OCI-LY1 (cell line): ENCODE measurements around the gene RC3H1.

Experiments
- H2AFZ ChIP-seq: fragments of 200-600 bp; sonication (generic), shearing (Covaris generic); 2 replicates; pipeline ENCODE4 v1.6.0; 2014; ENCODE audit warnings: antibody characterized with exemption, mild to moderate bottlenecking, low read length
- H3F3A ChIP-seq: fragments of 200-600 bp; sonication (generic), shearing (Covaris generic); 2 replicates; pipeline ENCODE4 v1.6.0; 2014; ENCODE audit warnings: mild to moderate bottlenecking, antibody characterized with exemption, low read length, moderate library complexity; ENCODE audit not compliant: insufficient read depth
- H3K27ac ChIP-seq: fragments of 200-600 bp; sonication (generic); 2 replicates; pipeline ENCODE4 v1.5.1; 2014; ENCODE audit warnings: low read length, mixed run types, mild to moderate bottlenecking, low read depth; ENCODE audit not compliant: poor library complexity, severe bottlenecking
- H3K27me3 ChIP-seq: fragments of 200-600 bp; sonication (generic); 2 replicates; pipeline ENCODE4 v1.6.0; 2014; ENCODE audit warnings: antibody characterized with exemption, mild to moderate bottlenecking, low read length, moderate library complexity; ENCODE audit not compliant: insufficient read depth
- H3K36me3 ChIP-seq: fragments of 200-600 bp; sonication (generic); 2 replicates; pipeline ENCODE4 v1.6.1; 2014; ENCODE audit warnings: mild to moderate bottlenecking, antibody characterized with exemption, low read length, moderate library complexity, mixed read lengths; ENCODE audit not compliant: insufficient read depth
- H3K4me1 ChIP-seq: fragments of 200-600 bp; sonication (generic); 2 replicates; pipeline ENCODE4 v1.5.1; 2014; ENCODE audit warnings: mild to moderate bottlenecking, low read length, moderate library complexity; ENCODE audit not compliant: insufficient read depth, severe bottlenecking
- H3K4me2 ChIP-seq: fragments of 200-600 bp; sonication (generic), shearing (Covaris generic); 2 replicates; pipeline ENCODE4 v1.6.1; 2014; ENCODE audit warnings: low read length
- H3K4me3 ChIP-seq: fragments of 200-600 bp; sonication (generic); 2 replicates; pipeline ENCODE4 v1.5.1; 2014; ENCODE audit warnings: low read length, low read depth, mild to moderate bottlenecking, mixed read lengths; ENCODE audit not compliant: poor library complexity, severe bottlenecking
- H3K79me2 ChIP-seq: fragments of 200-600 bp; shearing (Covaris generic); 2 replicates; pipeline ENCODE4 v1.6.1; 2016; ENCODE audit warnings: mixed run types, low read length, mixed read lengths; ENCODE audit not compliant: insufficient read depth
- H3K9ac ChIP-seq: fragments of 200-600 bp; sonication (generic), shearing (Covaris generic); 2 replicates; pipeline ENCODE4 v1.6.1; 2014; ENCODE audit warnings: mild to moderate bottlenecking, low read length, mixed read lengths
- H3K9me2 ChIP-seq: fragments of 200-600 bp; sonication (generic), shearing (Covaris generic); 2 replicates; pipeline ENCODE4 v1.6.1; 2014; ENCODE audit warnings: low read depth, mild to moderate bottlenecking, low read length, mixed read lengths
- H3K9me3 ChIP-seq: fragments of 200-600 bp; shearing (Covaris generic); 2 replicates; pipeline ENCODE4 v1.6.1; 2014; ENCODE audit warnings: low read length, mixed read lengths
- H4K20me1 ChIP-seq: fragments of 200-600 bp; sonication (generic), shearing (Covaris generic); 2 replicates; pipeline ENCODE4 v1.6.0; 2016; ENCODE audit warnings: mild to moderate bottlenecking, low read length; ENCODE audit not compliant: insufficient read depth
- CTCF ChIP-seq: fragments of 200-600 bp; sonication (generic), shearing (Covaris generic); IDR thresholded peaks from 2 replicates; pipeline ENCODE4 v1.5.1; 2017; ENCODE audit warnings: mild to moderate bottlenecking, antibody characterized with exemption, low read length, moderate library complexity, mixed read lengths
- EZH2 ChIP-seq: fragments of 200-600 bp; sonication (generic), shearing (Covaris generic); IDR thresholded peaks from 2 replicates; pipeline ENCODE4 v1.8.0; 2017; ENCODE audit warnings: borderline replicate concordance, mixed run types, mild to moderate bottlenecking, antibody characterized with exemption, low read length, moderate library complexity, mixed read lengths

Gene RC3H1

GRCh38 chr1:173900992-173901391 lies 121.2 kb downstream of the RC3H1 start:
- H3F3A ChIP-seq = no peaks in the 10 kb centered on the region
- H3K27ac ChIP-seq = no peak overlapping the region
- TF ChIP-seq EZH2 = no peak
- no peaks in the 10 kb centered on the region for H3K4me1 ChIP-seq
- H3K9ac ChIP-seq = no peak overlapping the region
- H3K9me2 ChIP-seq = no peaks in the 10 kb centered on the region
- no peak overlapping the region for H3K4me2 ChIP-seq
- H3K79me2 ChIP-seq = no peaks in the 10 kb centered on the region
- no peak overlapping the region for H3K4me3 ChIP-seq
- H3K36me3 ChIP-seq = no peaks in the 10 kb centered on the region
- H3K9me3 ChIP-seq = no peaks in the 10 kb centered on the region
- H4K20me1 ChIP-seq = no peaks in the 10 kb centered on the region
- H3K27me3 ChIP-seq = no peaks in the 10 kb centered on the region
- H2AFZ ChIP-seq = no peak overlapping the region

- Histone ChIP-seq H3K4me3 (no peak overlapping the region), H3K36me3 (no peaks in the 10 kb centered on the region), H2AFZ (no peak overlapping the region), H3K27ac (no peak overlapping the region), H3K4me2 (no peak overlapping the region), H3K9me2 (no peaks in the 10 kb centered on the region), H3K4me1 (no peaks in the 10 kb centered on the region), H3K79me2 (no peaks in the 10 kb centered on the region), H4K20me1 (no peaks in the 10 kb centered on the region), H3F3A (no peaks in the 10 kb centered on the region), H3K9ac (no peak overlapping the region), H3K9me3 (no peaks in the 10 kb centered on the region), H3K27me3 (no peaks in the 10 kb centered on the region)
- TF ChIP-seq CTCF (no peak), EZH2 (no peak)
Observed at GRCh38 chr1:173900427-173900826, 121.7 kb downstream of the RC3H1 start.

GRCh38 chr1:173894189-173894588 lies 128.0 kb downstream of the RC3H1 start:
- H3K27ac ChIP-seq = no peak overlapping the region
- H3K4me1 ChIP-seq = no peaks in the 10 kb centered on the region
- no peaks in the 10 kb centered on the region for H3K9me2 ChIP-seq
- TF ChIP-seq EZH2 = no peak
- no peak for TF ChIP-seq CTCF
- no peak overlapping the region for H2AFZ ChIP-seq
- no peaks in the 10 kb centered on the region for H3K79me2 ChIP-seq
- no peaks in the 10 kb centered on the region for H3F3A ChIP-seq
- H3K9me3 ChIP-seq = no peaks in the 10 kb centered on the region
- H4K20me1 ChIP-seq = no peaks in the 10 kb centered on the region
- 0 out of 2 replicates have a peak, but pooled peaks cover 4% of the 10 kb centered on the region for H3K36me3 ChIP-seq
- H3K9ac ChIP-seq = no peak overlapping the region
- H3K4me2 ChIP-seq = no peak overlapping the region
- no peaks in the 10 kb centered on the region for H3K27me3 ChIP-seq
- no peak overlapping the region for H3K4me3 ChIP-seq

GRCh38 chr1:173893611-173894010 lies 128.5 kb downstream of the RC3H1 start:
- Histone ChIP-seq H2AFZ (no peak overlapping the region), H3K9me2 (no peaks in the 10 kb centered on the region), H3K4me1 (no peaks in the 10 kb centered on the region), H4K20me1 (no peaks in the 10 kb centered on the region), H3K79me2 (no peaks in the 10 kb centered on the region), H3K36me3 (peaks cover 5% of the 10 kb centered on the region; the same call in 1 of the 2 replicates), H3F3A (no peaks in the 10 kb centered on the region), H3K9ac (no peak overlapping the region), H3K9me3 (no peaks in the 10 kb centered on the region), H3K27ac (no peak overlapping the region), H3K4me2 (no peak overlapping the region), H3K4me3 (no peak overlapping the region), H3K27me3 (no peaks in the 10 kb centered on the region)
- TF ChIP-seq EZH2 = no peak
- no peak for TF ChIP-seq CTCF
